H1 (cell line): ENCODE data around the gene PPP2R5B. TPM values are rescaled to one million over a fixed set of nuclear protein-coding genes. Genes with fewer than 3 reads are reported as not detected.

ENCODE experiments used
- CTCF ChIA-PET: fragments of 300-600 bp; sonication (Branson Sonifier 250); formaldehyde crosslinking; loops from one replicate; lab custom pipeline; 2021; ENCODE audit not compliant: partially characterized antibody; lab: Charles Lee
- POLR2A ChIA-PET: fragments of 300-600 bp; sonication (Branson Sonifier 250); formaldehyde crosslinking; loops from one replicate; lab custom pipeline; 2021; ENCODE audit warnings: inconsistent platforms; ENCODE audit not compliant: partially characterized antibody; lab: Charles Lee
- DNase-seq, 2 experiments: peaks; one replicate each; pipeline versions ENCODE4 v3.0.0 to v3.0.0-alpha.2; 2010 to 2022; ENCODE audit warnings: low spot score in 2 of 2, low read depth in 1 of 2, mixed read lengths in 1 of 2
- FAIRE-seq: peaks from 2 replicates; lab custom pipeline; 2011; peaks lifted over from hg19 to GRCh38; lab: Jason Lieb, UNC
- H2AFZ ChIP-seq: 2 replicates; pipeline ENCODE4 v1.8.1; 2012; ENCODE audit warnings: low read length, inconsistent platforms
- H2AK5ac ChIP-seq: 2 replicates; pipeline ENCODE4 v1.6.1; 2013; ENCODE audit warnings: low read depth, low read length
- H2BK120ac ChIP-seq: replicated peaks from 2 replicates; pipeline ENCODE3; 2013; ENCODE audit warnings: low read depth, low read length, inconsistent platforms
- H2BK12ac ChIP-seq: 2 replicates; pipeline ENCODE4 v1.6.1; 2013; ENCODE audit warnings: low read depth, low read length
- H2BK15ac ChIP-seq: 2 replicates; pipeline ENCODE4 v1.6.1; 2013; ENCODE audit warnings: low read length
- H2BK20ac ChIP-seq: 2 replicates; pipeline ENCODE4 v1.6.1; 2013; ENCODE audit warnings: low read length
- H2BK5ac ChIP-seq: 2 replicates; pipeline ENCODE4 v1.6.1; 2013; ENCODE audit warnings: low read depth, low read length
- H3K14ac ChIP-seq: 2 replicates; pipeline ENCODE4 v1.6.1; 2013; ENCODE audit warnings: inconsistent platforms; ENCODE audit not compliant: insufficient read length
- H3K18ac ChIP-seq: 2 replicates; pipeline ENCODE4 v1.6.1; 2013; ENCODE audit warnings: low read length; ENCODE audit errors: extremely low read depth
- H3K23ac ChIP-seq: 2 replicates; pipeline ENCODE4 v1.6.1; 2013; ENCODE audit warnings: inconsistent platforms; ENCODE audit not compliant: insufficient read length
- H3K23me2 ChIP-seq: 2 replicates; pipeline ENCODE4 v1.6.1; 2013; ENCODE audit warnings: low read depth, low read length
- H3K27ac ChIP-seq: 2 replicates; pipeline ENCODE4 v1.6.1; 2011; ENCODE audit warnings: low read depth, low read length, inconsistent platforms
- H3K27me3 ChIP-seq, 4 experiments: replicated peaks in 1 of 4; 1 replicate in 1 of 4; 2 replicates in 3 of 4; pipeline versions ENCODE4 v1.6.1 to v1.8.1; 2011 to 2013; ENCODE audit warnings: low read length in 3 of 4, mild to moderate bottlenecking in 3 of 4, inconsistent platforms in 2 of 4, mixed read lengths in 2 of 4, moderate library complexity in 1 of 4; ENCODE audit not compliant: control insufficient read depth in 3 of 4, insufficient read depth in 3 of 4; ENCODE audit errors: extremely low read depth in 1 of 4
- H3K36me3 ChIP-seq, 4 experiments: 2 replicates each; pipeline versions ENCODE4 v1.6.1 to v1.8.1; 2011 to 2013; ENCODE audit warnings: mild to moderate bottlenecking in 4 of 4, low read length in 3 of 4, moderate library complexity in 2 of 4, control low read depth in 1 of 4, inconsistent platforms in 1 of 4; ENCODE audit not compliant: insufficient read depth in 4 of 4, control insufficient read depth in 2 of 4
- H3K4ac ChIP-seq: replicated peaks from 2 replicates; pipeline ENCODE3; 2013; ENCODE audit warnings: low read length, low read depth, mixed read lengths, inconsistent platforms; ENCODE audit not compliant: insufficient read length
- H3K4me1 ChIP-seq, 4 experiments: replicated peaks in 1 of 4; 1 replicate in 1 of 4; 2 replicates in 3 of 4; pipeline versions ENCODE4 v1.6.1 to v1.8.1; 2011 to 2013; ENCODE audit warnings: low read length in 3 of 4, inconsistent platforms in 2 of 4, mixed read lengths in 1 of 4; ENCODE audit not compliant: insufficient read depth in 4 of 4, control insufficient read depth in 3 of 4
- H3K4me2 ChIP-seq, 2 experiments: 2 replicates each; pipeline versions ENCODE4 v1.6.1 to v1.8.1; 2011 to 2013; ENCODE audit warnings: low read depth in 2 of 2, low read length in 2 of 2, control low read depth in 1 of 2, inconsistent platforms in 1 of 2, mild to moderate bottlenecking in 1 of 2; ENCODE audit not compliant: insufficient read depth in 1 of 2
- H3K4me3 ChIP-seq, 4 experiments: fragments of 200-600, 300-600 bp in 1 of 4; sonication (generic), shearing (Covaris generic), sonication (Bioruptor Twin) in 1 of 4; 2 replicates each; pipeline versions ENCODE4 v1.5.1 to v1.8.1; 2011 to 2016; ENCODE audit warnings: low read length in 4 of 4, low read depth in 3 of 4, control low read depth in 2 of 4, inconsistent platforms in 2 of 4, mild to moderate bottlenecking in 2 of 4, mixed read lengths in 1 of 4, moderate library complexity in 1 of 4; ENCODE audit not compliant: insufficient read depth in 2 of 4; ENCODE audit errors: extremely low read depth in 1 of 4
- H3K56ac ChIP-seq: replicated peaks from 2 replicates; pipeline ENCODE3; 2013; ENCODE audit warnings: low read depth, mild to moderate bottlenecking, mixed read lengths, low read length, inconsistent platforms; ENCODE audit not compliant: insufficient read length
- H3K79me1 ChIP-seq: 2 replicates; pipeline ENCODE4 v1.6.1; 2013; ENCODE audit warnings: low read depth, low read length, control low read depth
- H3K79me2 ChIP-seq, 2 experiments: 2 replicates each; pipeline versions ENCODE4 v1.6.1 to v1.8.1; 2012 to 2013; ENCODE audit warnings: low read length in 2 of 2, mild to moderate bottlenecking in 2 of 2, inconsistent platforms in 1 of 2; ENCODE audit not compliant: insufficient read depth in 2 of 2, control insufficient read depth in 1 of 2
- H3K9ac ChIP-seq, 4 experiments: replicated peaks in 1 of 4; 1 replicate in 1 of 4; 2 replicates in 3 of 4; pipeline versions ENCODE4 v1.6.1 to v1.8.1; 2011 to 2013; ENCODE audit warnings: low read depth in 3 of 4, low read length in 3 of 4, control low read depth in 2 of 4, mild to moderate bottlenecking in 2 of 4, moderate library complexity in 2 of 4, inconsistent platforms in 1 of 4; ENCODE audit errors: extremely low read depth in 1 of 4
- H3K9me3 ChIP-seq, 2 experiments: 2 replicates each; pipeline versions ENCODE4 v1.6.1 to v1.8.1; 2012 to 2013; ENCODE audit warnings: mild to moderate bottlenecking in 2 of 2, moderate library complexity in 2 of 2, control low read depth in 1 of 2, inconsistent platforms in 1 of 2, low read depth in 1 of 2, low read length in 1 of 2, mixed read lengths in 1 of 2; ENCODE audit not compliant: insufficient read depth in 2 of 2
- H4K20me1 ChIP-seq, 2 experiments: replicated peaks in 1 of 2; 2 replicates each; pipeline versions ENCODE3 to v1.8.1; 2011 to 2013; ENCODE audit warnings: inconsistent platforms in 2 of 2, low read length in 2 of 2, mild to moderate bottlenecking in 1 of 2; ENCODE audit not compliant: insufficient read depth in 2 of 2, control insufficient read depth in 1 of 2
- H4K5ac ChIP-seq: 2 replicates; pipeline ENCODE4 v1.6.1; 2013; ENCODE audit warnings: low read length, low read depth, mixed read lengths, inconsistent platforms; ENCODE audit not compliant: insufficient read length
- H4K8ac ChIP-seq: 2 replicates; pipeline ENCODE4 v1.8.0; 2013; ENCODE audit warnings: mild to moderate bottlenecking, moderate library complexity, low read length, inconsistent platforms; ENCODE audit not compliant: insufficient read depth; ENCODE audit errors: extremely low read depth
- H4K91ac ChIP-seq: replicated peaks from 2 replicates; pipeline ENCODE3; 2013; ENCODE audit warnings: low read length, mixed read lengths, inconsistent platforms; ENCODE audit not compliant: insufficient read length
- SP2 ChIP-seq: IDR thresholded peaks from 2 replicates; pipeline ENCODE4 v1.6.1; 2012; ENCODE audit warnings: mild to moderate bottlenecking, low read length, inconsistent platforms
- TAF1 ChIP-seq: IDR thresholded peaks from 2 replicates; pipeline ENCODE4 v1.6.1; 2011; ENCODE audit warnings: mild to moderate bottlenecking, low read depth, low read length
- WGBS, 2 experiments: shearing (Covaris generic) in 1 of 2; methylation state at CpG; one replicate each; pipeline versions ENCODE4 v1.1.6 to v1.1.7; 2013 to 2015; ENCODE audit warnings: low lambda C conversion rate in 2 of 2, mixed read lengths in 2 of 2, inconsistent platforms in 1 of 2, low coverage in 1 of 2, missing lambda C conversion rate in 1 of 2; ENCODE audit not compliant: insufficient replicate concordance in 2 of 2, insufficient coverage in 1 of 2, insufficient read length in 1 of 2; ENCODE audit errors: extremely low coverage in 1 of 2, missing lambda C conversion rate in 1 of 2; 5-methylcytosine and 5-hydroxymethylcytosine counted together
- polyA plus RNA-seq, 7 experiments: library from polyadenylated mRNA; depleted of rRNA in 3 of 7; stranded (reverse) in 5 of 7; unstranded in 2 of 7; fragments of >200 nt in 5 of 7; fragments of 200-250 nt in 2 of 7; gene quantifications; 1 replicate in 5 of 7; 2 replicates in 1 of 7; 4 replicates in 1 of 7; pipeline versions ENCODE4 v1.2.1 to v1.2.3, GENCODE V29; 2011 to 2013; ENCODE audit warnings: missing spikeins in 2 of 7, mixed read lengths in 2 of 7
- total RNA-seq: library from RNA; stranded (reverse); fragmentation: NEBNext Ultra II Directional; extraction: Animal tissue kit (Norgen Biotek cat#: 25700); gene quantifications from 2 replicates; pipeline ENCODE4 v1.2.1, GENCODE V29; 2021

Gene PPP2R5B
- total and polyA plus RNA-seq, 2 of the 8 experiments (the other 6 are each of a cell fraction or from before 2014, with no cell fraction given): 4.9 to 5.1 TPM

DNA sequence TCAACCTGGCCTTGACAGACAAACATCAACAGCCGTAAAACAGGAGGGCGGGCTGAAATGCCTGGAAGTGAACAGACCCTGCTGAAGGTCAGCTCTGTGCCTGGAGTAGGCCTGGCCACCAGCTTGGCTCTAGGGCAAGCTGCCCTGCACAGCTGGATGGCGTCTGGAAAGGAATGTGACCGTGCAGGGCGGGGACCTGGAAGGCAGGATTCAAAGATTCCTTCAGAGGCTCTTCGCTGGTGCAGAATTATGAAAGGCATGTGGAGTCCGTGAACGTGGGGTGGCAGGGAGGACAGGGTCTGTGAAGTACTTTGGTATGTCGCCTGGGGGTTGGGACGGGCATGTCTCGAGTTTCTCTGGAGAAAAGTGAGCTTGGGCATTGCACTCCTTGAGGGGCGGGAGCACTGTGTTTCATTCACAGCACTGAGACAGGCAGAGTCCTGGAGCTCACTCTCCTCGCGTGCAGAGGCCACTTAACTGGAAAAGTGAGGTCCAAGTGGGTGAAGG is 47.6 kb upstream of the PPP2R5B start:
- no peaks in the 10 kb centered on the region for H3K79me2 ChIP-seq
- no peak for FAIRE-seq
- WGBS, 2 experiments: 80% methylated on average over 14 of the region's 14 CpGs; no CpG with 5 or more reads in 1 of the 2 experiments

More for the DNA sequence above, 47.6 kb upstream of the PPP2R5B start:
- no peak overlapping the region for H2AFZ ChIP-seq
- no peaks in the 10 kb centered on the region for H3K9me3 ChIP-seq
- H3K9ac ChIP-seq: peak overlapping the region in 1 of 4 experiments; percentile 28; a peak in 1 of 7 replicates
- no peak overlapping the region for H3K23ac ChIP-seq
- H2BK15ac ChIP-seq: no peak overlapping the region
- no peak overlapping the region for H2AK5ac ChIP-seq
- TF ChIP-seq SP2 (no peak), TAF1 (no peak)
- H3K27ac ChIP-seq: no peak overlapping the region
- H4K91ac ChIP-seq: no peak overlapping the region
- no peak for DNase-seq
- peaks cover 16% of the 10 kb centered on the region for H3K23me2 ChIP-seq
- H3K36me3 ChIP-seq: no peaks in the 10 kb centered on the region; a peak in 1 of 8 replicates
- H3K4me2 ChIP-seq: peak overlapping the region; percentile 75 to 99
- H3K4me1 ChIP-seq: peaks cover 0 to 22% (median 11%) of the 10 kb centered on the region in 4 experiments; a peak in 6 of 7 replicates
- H3K14ac ChIP-seq: no peak overlapping the region
- H2BK20ac ChIP-seq: no peak overlapping the region
- H3K79me1 ChIP-seq: no peaks in the 10 kb centered on the region
- ChIA-PET POLR2A (interaction anchor here (1.1 to 24.6 kb wide), 8 partner anchors 11 to 258 kb away, joined by 3 to 408 read pairs (median 8); partner anchors contain the start of gene PPP2R5B), CTCF (interaction anchor here (0.7 to 32.2 kb wide), 7 partner anchors 15 to 188 kb away, joined by 3 to 1058 read pairs (median 4); partner anchors contain the start of genes BATF2 and CDC42BPG)
- H4K5ac ChIP-seq: no peak overlapping the region
- H2BK120ac ChIP-seq: no peak overlapping the region
- no peak overlapping the region; the same call in 1 of the 2 replicates for H4K8ac ChIP-seq
- no peak overlapping the region for H3K18ac ChIP-seq
- H3K56ac ChIP-seq: no peak overlapping the region
- H2BK5ac ChIP-seq: no peak overlapping the region
- H3K4me3 ChIP-seq: peak overlapping the region in 3 of 4 experiments; percentile 94 to 97 (median 95); a peak in 6 of 8 replicates
- H4K20me1 ChIP-seq: no peaks in the 10 kb centered on the region
- no peak overlapping the region for H2BK12ac ChIP-seq
- H3K4ac ChIP-seq: no peak overlapping the region
- peaks cover 0 to 6% (median 2%) of the 10 kb centered on the region in 4 experiments; a peak in 3 of 7 replicates for H3K27me3 ChIP-seq
